ENCODE data around the gene KRTAP10-7.
"Not testable (repeated sequence)": the region's sequence is repeated elsewhere in the genome, so short reads cannot be mapped to it uniquely, and the experiment has no call there.

KRTAP10-7 gene

GRCh38 chr21:44600118-44600978 lies at the start of gene KRTAP10-7:
KRTAP10-7 (plus strand) TSS chr21:44600597; CDS start chr21:44600622, 25 bp downstream.
- not testable (repeated sequence) for DNase-seq (ENCODE audit: low read depth)

GRCh38 chr21:44550807-44551206 lies 49.6 kb upstream of the KRTAP10-7 start:
- DNase-seq (ENCODE audit: low read depth), result no peak

- DNase-seq (ENCODE audit: low read depth), result no peak
Measured at GRCh38 chr21:44551340-44551961, 48.9 kb upstream of the KRTAP10-7 start, which contains the start of gene KRTAP10-2. KRTAP10-2 (minus strand) TSS chr21:44551505; CDS start chr21:44551458, 47 bp downstream.

- no peak for DNase-seq (ENCODE audit: low read depth)
Measured at GRCh38 chr21:44552136-44552535, 48.3 kb upstream of the KRTAP10-7 start.

GRCh38 chr21:44552681-44553080 lies 47.7 kb upstream of the KRTAP10-7 start:
- DNase-seq (ENCODE audit: low read depth), result no peak

GRCh38 chr21:44555200-44555875 lies 45.1 kb upstream of the KRTAP10-7 start:
- DNase-seq (ENCODE audit: low read depth), result no peak

GRCh38 chr21:44556879-44557278 lies 43.5 kb upstream of the KRTAP10-7 start:
- DNase-seq (ENCODE audit: low read depth), result no peak

- DNase-seq (ENCODE audit: low read depth), result no peak
Measured at GRCh38 chr21:44557491-44558328, 42.7 kb upstream of the KRTAP10-7 start.

GRCh38 chr21:44558329-44558675 lies 42.1 kb upstream of the KRTAP10-7 start:
- DNase-seq (ENCODE audit: low read depth), result not testable (repeated sequence)

GRCh38 chr21:44558695-44559094 lies 41.7 kb upstream of the KRTAP10-7 start, which contains the start of gene KRTAP10-3:
KRTAP10-3 (minus strand) TSS chr21:44558795; CDS start chr21:44558715, 80 bp downstream.
- no peak for DNase-seq (ENCODE audit: low read depth)

- DNase-seq (ENCODE audit: low read depth), result no peak
Measured at GRCh38 chr21:44564099-44564498, 36.3 kb upstream of the KRTAP10-7 start.

GRCh38 chr21:44564886-44565598 lies 35.4 kb upstream of the KRTAP10-7 start:
- no peak for DNase-seq (ENCODE audit: low read depth)

- no peak for DNase-seq (ENCODE audit: low read depth)
Measured at GRCh38 chr21:44566403-44566802, 34.0 kb upstream of the KRTAP10-7 start.

GRCh38 chr21:44567481-44568171 lies 32.8 kb upstream of the KRTAP10-7 start:
- DNase-seq (ENCODE audit: low read depth), result no peak

GRCh38 chr21:44568261-44568660 lies 32.1 kb upstream of the KRTAP10-7 start:
- no peak for DNase-seq (ENCODE audit: low read depth)

GRCh38 chr21:44568667-44569556 lies 31.5 kb upstream of the KRTAP10-7 start:
- DNase-seq (ENCODE audit: low read depth), result no peak

GRCh38 chr21:44569861-44570517 lies 30.4 kb upstream of the KRTAP10-7 start:
- no peak for DNase-seq (ENCODE audit: low read depth)

GRCh38 chr21:44571296-44571695 lies 29.1 kb upstream of the KRTAP10-7 start:
- no peak for DNase-seq (ENCODE audit: low read depth)
